ENCODE results near the gene TBC1D8B.

Gene TBC1D8B

GRCh38 chrX:106898462-106898861, 96.0 kb downstream of the TBC1D8B start:
- no peak for DNase-seq (ENCODE audit: low read depth in 2 of 2)

- DNase-seq (ENCODE audit: low read depth in 2 of 2), result no peak
Measured at GRCh38 chrX:106899276-106899675, 96.8 kb downstream of the TBC1D8B start.

- no peak for DNase-seq (ENCODE audit: low read depth in 2 of 2)
Measured at GRCh38 chrX:106899841-106900240, 97.4 kb downstream of the TBC1D8B start.

GRCh38 chrX:106901341-106901740, 98.9 kb downstream of the TBC1D8B start:
- no peak for DNase-seq (ENCODE audit: low read depth in 2 of 2)

DNA sequence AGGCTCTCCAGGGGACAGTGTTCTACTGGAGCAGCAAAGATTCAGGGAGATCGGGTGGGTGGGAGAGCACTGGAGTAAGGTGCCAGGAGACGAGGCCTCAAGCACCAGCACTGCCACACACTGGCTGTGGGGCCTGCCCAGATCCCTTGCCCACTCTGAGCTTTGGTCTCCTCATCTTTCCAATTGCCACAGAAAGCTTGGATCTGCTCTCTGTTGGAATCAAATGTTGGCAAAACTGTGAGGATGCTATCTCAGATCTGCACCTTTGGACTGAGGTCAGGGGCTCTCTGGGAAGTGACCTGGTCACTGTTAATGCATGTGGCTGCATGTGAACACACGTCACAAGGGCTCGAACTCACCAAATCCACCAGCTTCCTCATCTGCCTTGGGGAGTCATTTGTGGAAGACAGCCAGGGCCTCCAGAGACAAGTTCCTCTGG, 99.3 kb downstream of the TBC1D8B start:
- no peak for DNase-seq (ENCODE audit: low read depth in 2 of 2)

DNA sequence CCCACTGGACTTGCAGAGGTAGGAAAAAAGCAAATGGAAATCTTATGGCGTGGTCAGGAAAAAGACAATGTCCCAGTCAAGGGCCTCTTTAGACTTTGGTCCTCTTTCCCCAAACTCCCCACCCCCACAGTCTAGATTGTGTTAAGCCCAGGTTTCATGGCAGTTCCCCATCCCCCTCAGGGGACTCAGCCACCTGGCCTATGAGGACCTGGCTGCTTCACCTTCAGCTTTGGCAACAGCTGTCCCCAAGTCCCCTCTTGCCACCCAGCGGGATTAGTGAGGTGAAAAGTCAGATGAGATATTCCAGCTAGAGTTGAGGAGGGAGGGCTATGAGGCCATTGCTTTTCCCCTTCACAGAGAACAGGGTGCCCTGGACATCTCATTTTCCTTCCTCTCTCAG, 100.2 kb downstream of the TBC1D8B start:
- DNase-seq (ENCODE audit: low read depth in 2 of 2), result no peak

- DNase-seq (ENCODE audit: low read depth in 2 of 2), result no peak
Measured at GRCh38 chrX:106903291-106903824, 100.9 kb downstream of the TBC1D8B start, which contains the start of gene RIPPLY1. RIPPLY1 (minus strand) TSS chrX:106903341; CDS start chrX:106903287, 54 bp downstream.

DNA sequence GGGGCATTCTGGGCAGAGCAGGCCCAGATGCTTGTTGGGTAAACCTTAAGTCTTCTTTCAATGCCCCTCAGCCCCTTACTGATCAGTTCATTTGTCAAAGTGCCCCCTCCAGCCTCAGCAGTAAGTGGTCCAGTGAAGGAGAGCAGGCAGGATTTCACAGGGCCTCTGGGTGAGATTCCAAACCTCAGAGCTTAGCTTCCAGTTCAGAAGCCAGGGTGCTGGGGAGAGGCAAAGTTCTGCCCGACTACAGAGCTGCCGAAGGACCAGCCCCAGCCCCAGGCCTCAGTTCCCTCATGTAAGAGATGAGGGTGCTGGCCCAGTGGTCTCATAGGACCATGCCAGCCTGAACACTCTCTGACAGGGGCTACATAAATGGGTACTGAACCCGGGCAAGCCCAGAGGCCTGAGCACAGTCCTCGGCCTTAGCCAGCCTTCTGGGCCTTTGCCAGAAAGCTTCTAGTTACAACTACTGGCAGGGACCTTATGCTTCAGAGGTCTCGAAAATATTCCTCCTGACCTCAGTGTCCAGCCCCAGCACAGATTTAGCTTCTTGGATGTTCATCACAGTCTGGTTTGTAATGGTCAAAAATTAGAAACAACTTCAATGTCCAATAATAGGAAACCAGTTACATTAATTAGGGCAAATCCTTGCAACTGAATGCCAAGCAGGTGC, 101.5 kb downstream of the TBC1D8B start:
- DNase-seq (ENCODE audit: low read depth in 2 of 2), result no peak

DNA sequence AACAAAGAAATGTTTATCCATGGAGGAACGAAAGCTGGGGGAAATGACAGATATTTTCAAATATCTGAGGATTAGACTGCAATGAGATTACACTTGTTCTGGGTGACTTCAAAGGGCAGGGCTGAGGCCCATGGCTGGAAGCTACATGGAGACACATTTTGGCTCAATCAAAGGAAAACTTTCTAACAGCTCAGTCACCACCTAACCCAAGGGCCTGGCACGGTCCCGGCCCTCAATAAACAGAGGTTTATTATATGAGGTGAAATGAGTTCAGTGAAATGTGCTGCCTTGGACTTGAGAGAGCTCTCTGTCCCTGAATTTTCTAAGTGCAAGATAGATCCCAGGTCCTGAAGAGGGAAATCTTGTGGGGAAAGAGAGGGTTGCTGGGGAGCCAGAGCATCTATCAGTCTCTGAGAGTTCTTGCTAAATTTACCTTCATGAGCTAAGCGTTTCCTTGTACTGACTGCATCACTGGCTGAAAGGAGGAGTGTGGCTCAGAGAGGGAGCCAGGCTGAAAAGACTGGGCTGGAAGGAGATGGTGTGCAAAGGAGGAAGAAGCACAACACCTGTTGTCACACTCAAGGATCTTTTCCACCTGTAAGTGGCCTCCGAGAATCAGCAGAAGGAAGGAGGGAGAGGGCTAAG, 102.7 kb downstream of the TBC1D8B start:
- DNase-seq (ENCODE audit: low read depth in 2 of 2), result no peak

GRCh38 chrX:106906361-106906760, 103.9 kb downstream of the TBC1D8B start:
- no peak for DNase-seq (ENCODE audit: low read depth in 2 of 2)

GRCh38 chrX:106912864-106913263, 110.4 kb downstream of the TBC1D8B start:
- DNase-seq (ENCODE audit: low read depth in 2 of 2), result no peak

GRCh38 chrX:106917830-106918500, 115.5 kb downstream of the TBC1D8B start:
- DNase-seq (ENCODE audit: low read depth in 2 of 2), result no peak

- no peak for DNase-seq (ENCODE audit: low read depth in 2 of 2)
Measured at GRCh38 chrX:106919932-106920452, 117.5 kb downstream of the TBC1D8B start, which contains the start of gene CLDN2. CLDN2 (plus strand) TSS chrX:106920402; CDS start chrX:106928229, 7,827 bp downstream.

- DNase-seq (ENCODE audit: low read depth in 2 of 2), result no peak
Measured at GRCh38 chrX:106921637-106922036, 119.2 kb downstream of the TBC1D8B start.

Measured in activated CD8-positive, alpha-beta memory T cell treated with anti-CD3 and anti-CD28 coated beads for 4 hours (primary cell).